SK-N-SH (cell line): ENCODE data around the gene KLHL18.

ENCODE experiments used
- CHD2 ChIP-seq: fragments of 150-350 bp; IDR thresholded peaks from 2 replicates; pipeline ENCODE4 v1.6.1; 2018; ENCODE audit warnings: low read length; ENCODE audit not compliant: partially characterized antibody
- MXI1 ChIP-seq: IDR thresholded peaks from 2 replicates; pipeline ENCODE4 v1.6.1; 2012; ENCODE audit warnings: mild to moderate bottlenecking, low read depth, low read length, improper control_type of control experiment
- POLR2AphosphoS5 ChIP-seq: IDR thresholded peaks from 2 replicates; pipeline ENCODE4 v1.6.1; 2012; ENCODE audit warnings: low read depth, low read length
- TF ChIP-seq, protein P1 (sequence below): fragments of 200-600 bp; sonication (generic); IDR thresholded peaks from 2 replicates; pipeline ENCODE4 v1.6.1; 2017; ENCODE audit warnings: antibody characterized with exemption, mild to moderate bottlenecking, moderate library complexity
- TF ChIP-seq, protein P2 (sequence below): IDR thresholded peaks from 2 replicates; pipeline ENCODE4 v1.6.1; 2012; ENCODE audit warnings: mild to moderate bottlenecking, low read depth, low read length, moderate library complexity
- TF ChIP-seq, protein P3 (sequence below): IDR thresholded peaks from 2 replicates; pipeline ENCODE4 v1.4.0; 2012; ENCODE audit warnings: low read depth, borderline replicate concordance
- TF ChIP-seq, protein P4 (sequence below): fragments of 150-350 bp; IDR thresholded peaks from 2 replicates; pipeline ENCODE4 v1.6.1; 2017; ENCODE audit warnings: antibody characterized with exemption, low read length, low read depth, borderline replicate concordance
- TF ChIP-seq, protein P5 (sequence below): IDR thresholded peaks from 2 replicates; pipeline ENCODE4 v1.4.0; 2012; ENCODE audit warnings: low read depth, borderline replicate concordance

DNA sequence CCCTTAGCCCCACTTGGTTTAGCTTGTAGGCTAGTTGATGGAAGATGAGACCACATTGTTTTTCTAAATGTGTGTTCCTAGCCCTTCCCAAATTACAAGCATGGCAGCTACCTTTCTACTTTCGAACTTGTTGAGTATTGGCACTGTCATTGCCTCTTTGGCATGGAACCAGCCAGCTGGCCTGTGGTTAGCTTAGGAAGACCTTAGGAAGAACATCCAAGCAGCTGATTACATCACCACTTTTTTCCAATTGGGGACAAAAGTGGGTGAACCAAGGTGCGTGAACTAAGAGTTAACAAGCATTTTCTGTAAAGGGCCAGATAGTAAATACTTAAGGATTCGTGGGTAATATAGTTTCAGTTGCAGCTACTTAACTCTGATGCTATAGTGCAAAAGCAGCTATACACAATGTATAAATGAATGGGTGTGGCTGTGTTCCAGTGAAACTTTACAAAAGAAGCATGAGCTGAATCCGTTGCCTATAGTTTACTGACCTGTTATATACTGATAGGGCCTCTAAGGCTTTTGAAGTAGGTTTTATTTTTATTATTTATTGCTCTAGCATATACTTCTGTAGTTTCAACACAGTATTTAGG lies 8.5 kb downstream of the KLHL18 start:
- TF ChIP-seq CHD2 (no peak), POLR2AphosphoS5 (no peak), MXI1 (no peak)
- TF ChIP-seq, protein P1, sequence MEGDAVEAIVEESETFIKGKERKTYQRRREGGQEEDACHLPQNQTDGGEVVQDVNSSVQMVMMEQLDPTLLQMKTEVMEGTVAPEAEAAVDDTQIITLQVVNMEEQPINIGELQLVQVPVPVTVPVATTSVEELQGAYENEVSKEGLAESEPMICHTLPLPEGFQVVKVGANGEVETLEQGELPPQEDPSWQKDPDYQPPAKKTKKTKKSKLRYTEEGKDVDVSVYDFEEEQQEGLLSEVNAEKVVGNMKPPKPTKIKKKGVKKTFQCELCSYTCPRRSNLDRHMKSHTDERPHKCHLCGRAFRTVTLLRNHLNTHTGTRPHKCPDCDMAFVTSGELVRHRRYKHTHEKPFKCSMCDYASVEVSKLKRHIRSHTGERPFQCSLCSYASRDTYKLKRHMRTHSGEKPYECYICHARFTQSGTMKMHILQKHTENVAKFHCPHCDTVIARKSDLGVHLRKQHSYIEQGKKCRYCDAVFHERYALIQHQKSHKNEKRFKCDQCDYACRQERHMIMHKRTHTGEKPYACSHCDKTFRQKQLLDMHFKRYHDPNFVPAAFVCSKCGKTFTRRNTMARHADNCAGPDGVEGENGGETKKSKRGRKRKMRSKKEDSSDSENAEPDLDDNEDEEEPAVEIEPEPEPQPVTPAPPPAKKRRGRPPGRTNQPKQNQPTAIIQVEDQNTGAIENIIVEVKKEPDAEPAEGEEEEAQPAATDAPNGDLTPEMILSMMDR, result no peak
- TF ChIP-seq, protein P2, sequence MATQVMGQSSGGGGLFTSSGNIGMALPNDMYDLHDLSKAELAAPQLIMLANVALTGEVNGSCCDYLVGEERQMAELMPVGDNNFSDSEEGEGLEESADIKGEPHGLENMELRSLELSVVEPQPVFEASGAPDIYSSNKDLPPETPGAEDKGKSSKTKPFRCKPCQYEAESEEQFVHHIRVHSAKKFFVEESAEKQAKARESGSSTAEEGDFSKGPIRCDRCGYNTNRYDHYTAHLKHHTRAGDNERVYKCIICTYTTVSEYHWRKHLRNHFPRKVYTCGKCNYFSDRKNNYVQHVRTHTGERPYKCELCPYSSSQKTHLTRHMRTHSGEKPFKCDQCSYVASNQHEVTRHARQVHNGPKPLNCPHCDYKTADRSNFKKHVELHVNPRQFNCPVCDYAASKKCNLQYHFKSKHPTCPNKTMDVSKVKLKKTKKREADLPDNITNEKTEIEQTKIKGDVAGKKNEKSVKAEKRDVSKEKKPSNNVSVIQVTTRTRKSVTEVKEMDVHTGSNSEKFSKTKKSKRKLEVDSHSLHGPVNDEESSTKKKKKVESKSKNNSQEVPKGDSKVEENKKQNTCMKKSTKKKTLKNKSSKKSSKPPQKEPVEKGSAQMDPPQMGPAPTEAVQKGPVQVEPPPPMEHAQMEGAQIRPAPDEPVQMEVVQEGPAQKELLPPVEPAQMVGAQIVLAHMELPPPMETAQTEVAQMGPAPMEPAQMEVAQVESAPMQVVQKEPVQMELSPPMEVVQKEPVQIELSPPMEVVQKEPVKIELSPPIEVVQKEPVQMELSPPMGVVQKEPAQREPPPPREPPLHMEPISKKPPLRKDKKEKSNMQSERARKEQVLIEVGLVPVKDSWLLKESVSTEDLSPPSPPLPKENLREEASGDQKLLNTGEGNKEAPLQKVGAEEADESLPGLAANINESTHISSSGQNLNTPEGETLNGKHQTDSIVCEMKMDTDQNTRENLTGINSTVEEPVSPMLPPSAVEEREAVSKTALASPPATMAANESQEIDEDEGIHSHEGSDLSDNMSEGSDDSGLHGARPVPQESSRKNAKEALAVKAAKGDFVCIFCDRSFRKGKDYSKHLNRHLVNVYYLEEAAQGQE, result no peak
- TF ChIP-seq, protein P3, sequence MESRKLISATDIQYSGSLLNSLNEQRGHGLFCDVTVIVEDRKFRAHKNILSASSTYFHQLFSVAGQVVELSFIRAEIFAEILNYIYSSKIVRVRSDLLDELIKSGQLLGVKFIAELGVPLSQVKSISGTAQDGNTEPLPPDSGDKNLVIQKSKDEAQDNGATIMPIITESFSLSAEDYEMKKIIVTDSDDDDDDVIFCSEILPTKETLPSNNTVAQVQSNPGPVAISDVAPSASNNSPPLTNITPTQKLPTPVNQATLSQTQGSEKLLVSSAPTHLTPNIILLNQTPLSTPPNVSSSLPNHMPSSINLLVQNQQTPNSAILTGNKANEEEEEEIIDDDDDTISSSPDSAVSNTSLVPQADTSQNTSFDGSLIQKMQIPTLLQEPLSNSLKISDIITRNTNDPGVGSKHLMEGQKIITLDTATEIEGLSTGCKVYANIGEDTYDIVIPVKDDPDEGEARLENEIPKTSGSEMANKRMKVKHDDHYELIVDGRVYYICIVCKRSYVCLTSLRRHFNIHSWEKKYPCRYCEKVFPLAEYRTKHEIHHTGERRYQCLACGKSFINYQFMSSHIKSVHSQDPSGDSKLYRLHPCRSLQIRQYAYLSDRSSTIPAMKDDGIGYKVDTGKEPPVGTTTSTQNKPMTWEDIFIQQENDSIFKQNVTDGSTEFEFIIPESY, result no peak
- TF ChIP-seq, protein P4, sequence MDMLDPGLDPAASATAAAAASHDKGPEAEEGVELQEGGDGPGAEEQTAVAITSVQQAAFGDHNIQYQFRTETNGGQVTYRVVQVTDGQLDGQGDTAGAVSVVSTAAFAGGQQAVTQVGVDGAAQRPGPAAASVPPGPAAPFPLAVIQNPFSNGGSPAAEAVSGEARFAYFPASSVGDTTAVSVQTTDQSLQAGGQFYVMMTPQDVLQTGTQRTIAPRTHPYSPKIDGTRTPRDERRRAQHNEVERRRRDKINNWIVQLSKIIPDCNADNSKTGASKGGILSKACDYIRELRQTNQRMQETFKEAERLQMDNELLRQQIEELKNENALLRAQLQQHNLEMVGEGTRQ, result no peak
- TF ChIP-seq, protein P5, sequence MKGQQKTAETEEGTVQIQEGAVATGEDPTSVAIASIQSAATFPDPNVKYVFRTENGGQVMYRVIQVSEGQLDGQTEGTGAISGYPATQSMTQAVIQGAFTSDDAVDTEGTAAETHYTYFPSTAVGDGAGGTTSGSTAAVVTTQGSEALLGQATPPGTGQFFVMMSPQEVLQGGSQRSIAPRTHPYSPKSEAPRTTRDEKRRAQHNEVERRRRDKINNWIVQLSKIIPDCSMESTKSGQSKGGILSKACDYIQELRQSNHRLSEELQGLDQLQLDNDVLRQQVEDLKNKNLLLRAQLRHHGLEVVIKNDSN, result no peak
